ENCODE results near the gene OLFM3.

OLFM3 gene

GRCh38 chr1:101943237-101943636 lies 53.5 kb downstream of the OLFM3 start:
- DNase-seq, result no peak

- DNase-seq, result no peak
These were observed 54.1 kb downstream of the OLFM3 start for GRCh38 chr1:101942516-101943193.

GRCh38 chr1:101938681-101939080 lies 58.0 kb downstream of the OLFM3 start:
- DNase-seq, result no peak

DNA sequence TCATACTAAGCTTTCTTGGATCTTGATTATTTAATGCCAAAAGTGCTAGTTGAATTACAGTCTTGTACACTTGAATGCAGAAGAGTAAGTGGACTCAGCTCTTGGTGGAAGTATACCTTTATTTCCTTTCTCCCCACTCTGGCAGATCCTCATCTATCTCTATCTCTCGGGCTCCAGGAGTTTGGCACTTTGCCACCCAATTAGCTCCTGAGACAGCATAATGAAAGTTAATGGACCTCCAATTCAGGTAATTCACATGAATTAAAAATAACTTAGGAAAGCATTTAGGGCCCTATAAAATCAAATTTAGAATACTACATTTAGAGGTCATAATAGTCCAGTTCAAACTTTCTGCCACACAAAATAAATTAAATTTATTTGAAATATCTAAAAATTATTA lies 67.4 kb downstream of the OLFM3 start:
- DNase-seq, result no peak

DNA sequence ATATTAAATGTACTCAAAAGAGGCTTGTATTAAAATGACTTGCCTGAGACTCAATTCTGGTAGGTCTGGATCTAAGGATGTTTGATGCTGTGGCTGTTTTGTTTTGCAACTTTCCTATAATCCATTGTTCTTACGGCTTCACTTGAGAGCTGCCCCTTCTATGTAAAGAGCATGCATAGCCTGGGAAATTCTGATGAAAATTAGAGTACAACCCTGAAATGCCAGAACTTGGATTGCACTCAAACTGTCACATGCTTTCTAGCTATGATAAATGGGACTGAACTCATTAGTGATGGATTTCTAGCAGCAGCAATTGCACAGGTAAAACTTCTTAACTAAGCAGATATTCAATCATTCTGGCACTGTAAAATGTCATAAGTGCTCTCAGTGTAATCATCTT lies 67.9 kb downstream of the OLFM3 start:
- no peak for DNase-seq

DNA sequence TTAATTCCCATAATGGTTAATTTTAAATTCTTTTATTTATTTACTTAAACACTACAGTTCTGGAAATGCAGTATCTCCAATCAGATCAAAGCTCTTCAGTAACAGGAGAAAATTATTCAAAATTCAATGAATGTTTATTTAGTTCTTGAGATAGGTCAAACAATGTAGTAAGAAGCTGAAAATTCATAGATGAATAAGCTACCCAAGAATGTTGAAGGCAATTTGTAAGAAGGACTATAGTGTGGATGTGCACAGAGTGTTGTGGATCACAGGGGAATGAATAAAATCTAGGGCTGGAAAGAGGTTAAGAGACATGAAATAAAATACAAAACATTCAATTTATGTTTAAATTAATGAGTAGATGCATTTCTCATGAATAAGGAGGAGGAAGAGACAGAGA lies 72.0 kb downstream of the OLFM3 start:
- DNase-seq, result no peak

GRCh38 chr1:101920577-101920976 lies 76.1 kb downstream of the OLFM3 start:
- no peak for DNase-seq

GRCh38 chr1:101918277-101918676 lies 78.4 kb downstream of the OLFM3 start:
- DNase-seq, result no peak

DNA sequence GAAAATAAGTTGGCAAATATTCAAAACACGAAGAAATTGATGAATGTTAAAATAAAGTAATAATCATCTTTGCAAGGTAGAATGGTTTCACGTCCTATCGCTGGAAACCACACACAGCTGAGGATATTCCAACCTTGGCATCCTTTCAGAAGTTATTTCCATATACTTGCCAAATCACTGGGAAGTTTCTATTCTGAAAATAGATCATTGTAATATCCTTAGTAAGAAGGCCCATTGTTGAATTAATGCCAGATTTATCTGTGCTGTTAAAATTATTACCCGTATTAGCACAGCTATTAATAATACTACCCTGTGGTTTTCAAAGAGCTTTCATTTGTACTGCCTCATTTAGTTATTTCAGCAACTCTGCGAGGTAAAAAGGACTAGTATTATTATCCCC lies 81.1 kb downstream of the OLFM3 start:
- DNase-seq, result no peak

DNA sequence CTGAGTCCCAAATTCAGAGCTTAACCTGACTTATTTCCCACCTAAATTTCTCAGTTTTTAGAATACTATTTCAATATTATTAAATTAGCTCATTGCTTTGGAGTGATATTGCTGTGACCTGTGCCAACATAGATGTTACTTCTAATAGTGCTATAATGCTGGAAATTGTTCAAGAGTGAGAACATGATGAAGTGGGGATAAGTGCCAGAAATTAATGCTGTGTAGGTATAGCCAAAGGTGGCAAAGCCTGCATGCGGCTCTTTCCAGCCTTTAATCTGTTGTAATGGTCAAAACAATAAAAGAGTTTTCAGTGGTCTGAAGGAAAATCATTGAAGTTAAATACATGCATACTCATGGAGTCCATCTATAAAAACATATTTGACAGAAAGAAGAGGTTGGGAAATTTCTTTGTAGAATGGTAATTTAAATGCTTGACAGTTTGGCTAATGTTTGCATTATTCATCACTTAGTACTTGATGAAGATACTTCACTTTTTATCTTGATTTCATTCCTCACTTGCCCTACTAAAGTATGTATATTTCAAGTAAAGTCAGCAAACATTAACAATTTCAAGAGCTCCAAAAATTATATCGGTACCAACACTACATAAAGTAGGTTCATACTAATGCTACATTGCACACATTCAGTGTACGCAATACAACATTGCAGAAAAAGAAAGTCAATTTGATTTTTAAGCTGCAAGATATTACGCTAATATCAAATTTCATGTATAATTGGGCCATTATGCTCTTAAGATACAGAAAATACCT lies 82.1 kb downstream of the OLFM3 start:
- no peak for DNase-seq

- no peak for DNase-seq
These were observed 84.8 kb downstream of the OLFM3 start for GRCh38 chr1:101911894-101912293.

DNA sequence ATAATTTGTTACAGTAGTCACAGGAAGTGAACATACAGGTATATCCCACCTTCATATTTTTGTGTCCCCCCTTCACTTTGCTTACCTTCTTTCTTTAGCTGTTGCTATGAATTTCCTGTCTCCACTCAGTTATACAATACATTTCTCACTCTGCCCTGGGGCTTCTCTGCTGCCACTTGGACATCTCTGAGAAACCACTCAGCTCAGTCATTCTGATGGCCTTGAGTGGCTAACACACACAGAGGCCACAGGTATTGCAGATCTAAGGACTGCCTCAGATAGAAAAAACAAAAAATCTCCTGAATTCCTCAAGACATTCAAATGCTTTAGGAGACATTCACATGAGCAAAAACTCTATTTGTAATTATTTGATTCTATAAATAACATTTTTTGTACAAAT lies 87.7 kb downstream of the OLFM3 start:
- no peak for DNase-seq

GRCh38 chr1:101907264-101907663 lies 89.5 kb downstream of the OLFM3 start:
- DNase-seq, result no peak

GRCh38 chr1:101905283-101905835 lies 91.4 kb downstream of the OLFM3 start:
- no peak for DNase-seq

- DNase-seq, result no peak
These were observed 94.5 kb downstream of the OLFM3 start for GRCh38 chr1:101902199-101902598.

- no peak for DNase-seq
These were observed 98.6 kb downstream of the OLFM3 start for GRCh38 chr1:101898137-101898536.

- DNase-seq, result no peak
These were observed 112.1 kb downstream of the OLFM3 start for GRCh38 chr1:101884621-101885020.

GRCh38 chr1:101875891-101876290 lies 120.8 kb downstream of the OLFM3 start:
- no peak for DNase-seq

GRCh38 chr1:101873672-101874071 lies 123.1 kb downstream of the OLFM3 start:
- DNase-seq, result no peak

- DNase-seq, result no peak
These were observed 136.8 kb downstream of the OLFM3 start for GRCh38 chr1:101859941-101860340.

DNA sequence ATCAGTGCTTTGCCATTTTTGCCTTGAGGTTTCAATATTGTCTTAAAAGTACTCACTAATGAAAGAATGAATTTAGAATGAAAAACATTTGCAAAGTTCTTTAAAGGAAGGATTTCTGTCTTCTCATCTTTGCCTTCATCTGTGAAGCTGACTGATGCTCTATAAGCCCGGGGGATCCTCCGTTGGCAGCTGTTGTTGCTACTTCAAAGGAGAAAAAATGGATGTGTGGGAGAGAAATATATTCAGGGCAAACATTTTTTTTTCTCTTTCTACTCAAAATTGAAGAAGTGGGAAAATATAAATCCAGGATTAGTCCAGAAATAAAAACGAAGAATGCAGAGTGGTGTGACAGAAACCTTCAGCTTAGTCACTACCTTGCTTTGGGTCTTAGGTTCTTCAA lies 142.5 kb downstream of the OLFM3 start:
- DNase-seq, result no peak

GRCh38 chr1:101852936-101853335 lies 143.8 kb downstream of the OLFM3 start:
- DNase-seq, result no peak

DNA sequence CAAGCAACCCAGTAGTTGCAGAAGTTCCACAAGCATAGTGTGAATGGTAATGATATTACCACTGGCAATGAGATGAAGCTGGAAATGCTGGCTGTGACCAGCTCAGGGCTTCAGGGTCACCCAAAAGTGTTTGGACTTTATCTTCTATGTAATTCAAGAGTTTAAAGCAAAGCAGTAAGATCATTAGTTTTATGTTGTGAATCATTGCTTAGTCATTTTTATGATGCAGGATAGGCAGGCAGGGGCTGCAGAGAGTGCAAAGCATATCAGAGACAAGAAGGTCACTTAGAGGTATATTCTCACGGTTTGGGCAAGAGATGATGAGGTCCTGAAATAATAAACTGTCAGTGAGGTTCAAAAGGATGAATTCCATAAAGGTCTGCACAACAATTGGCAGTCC lies 147.4 kb downstream of the OLFM3 start:
- no peak for DNase-seq

GRCh38 chr1:101847626-101848025 lies 149.1 kb downstream of the OLFM3 start:
- no peak for DNase-seq

All from activated CD4-positive, CD25-positive, alpha-beta regulatory T cell treated with anti-CD3 and anti-CD28 coated beads, Interleukin-2, amount 50 U/mL, for 72 hours (primary cell).